Measurements from ENCODE around the gene ABHD2.

The ABHD2 gene

GRCh38 chr15:89099968-89100367 is 11.7 kb downstream of the ABHD2 start:
- Mint-ChIP-seq H3K36me3 (ENCODE audit: low read depth) (peaks cover 15% of the 10 kb centered on the region), H3K4me1 (ENCODE audit: low read depth) (peaks cover 19% of the 10 kb centered on the region), H3K27ac (no peak overlapping the region), H3K27me3 (ENCODE audit: low read depth) (no peaks in the 10 kb centered on the region), H3K9me3 (no peaks in the 10 kb centered on the region), H3K4me3 (no peak overlapping the region)
- no peak for DNase-seq (ENCODE audit: low spot score)

DNA sequence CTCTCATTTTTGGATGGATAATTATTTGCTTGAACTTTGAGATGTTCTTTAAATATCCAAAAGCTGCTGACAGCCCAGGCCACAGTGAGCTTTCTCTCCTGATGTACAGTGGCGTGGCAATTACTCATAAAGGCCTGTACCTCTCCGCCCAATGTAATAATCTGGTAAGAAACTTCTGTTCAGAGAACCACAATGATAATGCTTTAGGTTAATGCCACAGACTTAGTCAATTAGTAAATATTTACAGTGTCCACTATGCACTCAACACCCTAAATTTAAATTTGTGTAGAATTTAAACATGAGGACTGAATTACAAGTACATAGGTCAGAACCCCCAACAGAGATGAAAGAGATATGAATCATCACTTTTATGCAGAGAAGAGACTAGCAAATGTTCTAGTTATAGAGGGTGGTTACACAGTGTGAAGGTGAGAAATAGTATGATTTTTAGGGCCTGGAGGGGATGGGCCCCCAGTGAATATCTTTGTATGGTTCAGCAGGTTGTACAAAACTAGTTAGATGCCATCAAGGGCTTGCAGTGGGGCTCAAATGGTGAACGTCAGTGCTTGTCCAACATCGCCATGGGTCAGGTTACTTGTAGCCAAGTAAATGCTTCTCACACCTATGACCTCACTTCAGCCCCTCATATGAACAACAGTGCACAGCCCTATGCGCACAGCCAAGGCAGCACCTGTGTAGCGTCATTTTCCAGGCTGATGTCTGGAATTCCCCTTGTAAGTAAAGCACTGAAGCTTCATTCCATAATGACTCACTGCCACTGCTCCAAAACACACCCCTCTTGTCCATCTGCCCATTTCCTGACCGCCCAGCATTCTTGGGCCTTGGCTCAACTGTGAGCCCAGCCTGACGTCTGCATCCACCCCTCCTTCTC is 13.3 kb downstream of the ABHD2 start:
- no peaks in the 10 kb centered on the region for H3K27me3 Mint-ChIP-seq (ENCODE audit: low read depth)
- H3K27ac Mint-ChIP-seq = peak overlapping the region; percentile 22
- no peak overlapping the region for H3K4me3 Mint-ChIP-seq
- no peak for DNase-seq (ENCODE audit: low spot score)
- peaks cover 16% of the 10 kb centered on the region for H3K4me1 Mint-ChIP-seq (ENCODE audit: low read depth)
- H3K9me3 Mint-ChIP-seq = no peaks in the 10 kb centered on the region
- peaks cover 13% of the 10 kb centered on the region for H3K36me3 Mint-ChIP-seq (ENCODE audit: low read depth)

DNA sequence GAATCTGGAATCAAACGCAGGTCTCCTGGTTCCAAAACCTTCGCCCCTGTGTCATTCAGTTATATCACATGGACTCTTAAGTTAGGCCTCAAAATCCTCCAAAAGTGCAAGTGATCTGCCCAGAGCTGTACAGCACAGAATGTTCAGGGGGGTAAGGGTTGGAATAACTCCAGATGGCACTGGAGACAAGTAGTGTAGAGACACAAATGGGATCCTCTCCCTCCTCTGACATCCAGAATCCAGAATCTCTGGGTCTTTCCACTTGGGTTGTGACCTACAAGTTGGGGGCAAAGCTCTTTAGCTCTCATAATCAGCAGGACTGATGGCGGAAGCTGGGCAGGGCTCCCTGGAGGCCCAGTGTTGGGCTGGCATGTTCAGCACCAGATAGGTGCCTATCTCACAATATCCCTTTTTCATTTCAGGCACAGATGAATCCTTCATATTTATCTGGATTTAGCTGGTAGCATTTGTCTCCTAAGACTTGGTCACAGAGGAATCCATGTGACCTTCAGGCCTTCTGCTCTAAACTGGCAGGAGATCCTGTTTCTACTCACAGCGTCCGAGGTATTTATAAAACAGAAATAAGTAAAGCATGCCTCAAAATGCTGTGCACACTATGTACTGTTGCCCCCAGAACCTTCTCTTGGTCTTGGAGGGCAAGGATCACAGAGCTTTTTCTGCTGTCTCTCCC is 15.4 kb downstream of the ABHD2 start:
- DNase-seq (ENCODE audit: low spot score) = no peak
- Mint-ChIP-seq H3K27me3 (ENCODE audit: low read depth) (no peaks in the 10 kb centered on the region), H3K9me3 (no peaks in the 10 kb centered on the region), H3K4me3 (no peak overlapping the region), H3K36me3 (ENCODE audit: low read depth) (peaks cover 18% of the 10 kb centered on the region), H3K4me1 (ENCODE audit: low read depth) (peaks cover 22% of the 10 kb centered on the region), H3K27ac (no peak overlapping the region)

DNA sequence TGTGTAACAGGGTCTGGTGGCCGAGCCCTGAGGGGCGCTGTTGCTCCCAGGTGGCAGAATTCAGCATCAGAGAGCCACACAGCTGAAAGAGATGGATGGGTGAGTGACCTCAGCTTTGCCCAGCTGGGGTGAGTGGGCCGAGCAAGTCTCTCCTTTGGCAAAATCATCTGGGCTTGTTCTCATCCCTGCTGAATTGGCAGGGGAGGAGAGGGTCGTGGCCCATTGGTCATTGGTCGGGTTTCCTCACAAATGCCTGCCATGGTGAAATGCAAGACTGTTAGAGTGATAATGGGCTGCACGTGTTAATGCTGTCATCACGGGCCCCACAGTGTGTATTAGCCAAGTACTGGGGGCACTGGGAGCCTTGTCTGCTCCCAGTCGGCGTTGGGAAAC is 15.9 kb downstream of the ABHD2 start:
- Mint-ChIP-seq H3K27ac (no peak overlapping the region), H3K4me3 (no peak overlapping the region), H3K36me3 (ENCODE audit: low read depth) (peaks cover 18% of the 10 kb centered on the region), H3K4me1 (ENCODE audit: low read depth) (peaks cover 21% of the 10 kb centered on the region), H3K9me3 (no peaks in the 10 kb centered on the region), H3K27me3 (ENCODE audit: low read depth) (no peaks in the 10 kb centered on the region)
- no peak for DNase-seq (ENCODE audit: low spot score)

- Mint-ChIP-seq H3K4me3 (no peak overlapping the region), H3K27ac (no peak overlapping the region), H3K4me1 (ENCODE audit: low read depth) (peaks cover 18% of the 10 kb centered on the region), H3K36me3 (ENCODE audit: low read depth) (peaks cover 16% of the 10 kb centered on the region), H3K9me3 (no peaks in the 10 kb centered on the region), H3K27me3 (ENCODE audit: low read depth) (no peaks in the 10 kb centered on the region)
- no peak for DNase-seq (ENCODE audit: low spot score)
Observed at GRCh38 chr15:89105147-89105546, 16.9 kb downstream of the ABHD2 start.

DNA sequence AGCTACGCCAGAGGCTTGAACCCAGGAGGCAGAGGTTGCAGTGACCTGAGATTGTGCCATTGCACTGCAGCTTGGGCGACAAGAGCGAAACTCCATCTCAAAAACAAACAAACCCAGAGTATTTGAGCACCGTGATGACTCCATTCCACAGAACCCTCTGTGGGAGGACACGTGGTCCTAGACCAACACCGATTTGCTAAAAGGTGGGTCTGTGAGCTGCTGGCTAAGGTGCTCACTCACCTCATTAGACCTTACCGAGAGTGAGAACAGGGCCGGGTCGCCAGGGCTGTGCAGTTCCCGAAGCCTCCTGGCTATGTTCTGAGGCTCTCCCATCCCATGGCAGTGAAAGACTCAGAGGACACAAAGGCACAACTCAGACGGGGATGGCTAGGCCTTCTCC is 17.9 kb downstream of the ABHD2 start:
- Mint-ChIP-seq H3K4me1 (ENCODE audit: low read depth) (peaks cover 13% of the 10 kb centered on the region), H3K36me3 (ENCODE audit: low read depth) (peaks cover 13% of the 10 kb centered on the region), H3K4me3 (no peak overlapping the region), H3K27ac (no peak overlapping the region), H3K27me3 (ENCODE audit: low read depth) (no peaks in the 10 kb centered on the region), H3K9me3 (no peaks in the 10 kb centered on the region)
- DNase-seq (ENCODE audit: low spot score) = no peak

GRCh38 chr15:89107984-89108383 is 19.7 kb downstream of the ABHD2 start:
- Mint-ChIP-seq H3K36me3 (ENCODE audit: low read depth) (peaks cover 11% of the 10 kb centered on the region), H3K4me1 (ENCODE audit: low read depth) (peaks cover 14% of the 10 kb centered on the region), H3K27ac (no peak overlapping the region), H3K4me3 (no peak overlapping the region), H3K27me3 (ENCODE audit: low read depth) (no peaks in the 10 kb centered on the region), H3K9me3 (no peaks in the 10 kb centered on the region)
- DNase-seq (ENCODE audit: low spot score) = no peak

DNA sequence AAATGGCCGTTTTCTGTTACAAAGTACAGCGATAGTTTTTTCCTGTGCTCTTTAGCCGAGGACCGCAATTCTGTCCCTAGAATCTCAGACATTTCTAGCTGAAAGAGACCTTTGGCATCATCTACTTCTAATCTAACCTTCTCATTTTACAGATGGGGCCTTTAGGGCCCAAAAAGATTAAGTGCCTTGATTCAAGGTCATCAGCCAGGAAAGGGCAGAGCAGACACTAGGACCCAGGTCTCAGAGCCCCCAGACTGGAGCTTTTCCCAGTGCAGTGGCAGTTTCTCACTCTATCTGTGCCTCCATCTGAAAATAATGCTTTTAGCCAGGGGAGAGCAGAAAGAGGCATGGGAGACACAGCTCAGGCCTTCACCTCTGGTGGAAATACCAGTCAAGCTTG is 20.6 kb downstream of the ABHD2 start:
- Mint-ChIP-seq H3K27me3 (ENCODE audit: low read depth) (no peaks in the 10 kb centered on the region), H3K36me3 (ENCODE audit: low read depth) (peaks cover 11% of the 10 kb centered on the region), H3K4me1 (ENCODE audit: low read depth) (peaks cover 14% of the 10 kb centered on the region), H3K27ac (no peak overlapping the region), H3K4me3 (no peak overlapping the region), H3K9me3 (no peaks in the 10 kb centered on the region)
- DNase-seq (ENCODE audit: low spot score) = no peak

GRCh38 chr15:89109238-89109637 is 21.0 kb downstream of the ABHD2 start:
- Mint-ChIP-seq H3K27me3 (ENCODE audit: low read depth) (no peaks in the 10 kb centered on the region), H3K27ac (no peak overlapping the region), H3K4me1 (ENCODE audit: low read depth) (peaks cover 14% of the 10 kb centered on the region), H3K36me3 (ENCODE audit: low read depth) (peaks cover 8% of the 10 kb centered on the region), H3K9me3 (no peaks in the 10 kb centered on the region), H3K4me3 (no peak overlapping the region)
- DNase-seq (ENCODE audit: low spot score) = no peak

GRCh38 chr15:89110060-89110459 is 21.8 kb downstream of the ABHD2 start:
- Mint-ChIP-seq H3K27me3 (ENCODE audit: low read depth) (no peaks in the 10 kb centered on the region), H3K4me3 (no peak overlapping the region), H3K9me3 (no peaks in the 10 kb centered on the region), H3K27ac (no peak overlapping the region), H3K4me1 (ENCODE audit: low read depth) (peaks cover 16% of the 10 kb centered on the region), H3K36me3 (ENCODE audit: low read depth) (peaks cover 9% of the 10 kb centered on the region)
- no peak for DNase-seq (ENCODE audit: low spot score)

- H3K27ac Mint-ChIP-seq = no peak overlapping the region
- H3K4me3 Mint-ChIP-seq = no peak overlapping the region
- H3K36me3 Mint-ChIP-seq (ENCODE audit: low read depth) = peaks cover 16% of the 10 kb centered on the region
- H3K9me3 Mint-ChIP-seq = no peaks in the 10 kb centered on the region
- no peak for DNase-seq (ENCODE audit: low spot score)
- peaks cover 16% of the 10 kb centered on the region for H3K4me1 Mint-ChIP-seq (ENCODE audit: low read depth)
- H3K27me3 Mint-ChIP-seq (ENCODE audit: low read depth) = no peaks in the 10 kb centered on the region
Observed at GRCh38 chr15:89111352-89111751, 23.1 kb downstream of the ABHD2 start.

DNA sequence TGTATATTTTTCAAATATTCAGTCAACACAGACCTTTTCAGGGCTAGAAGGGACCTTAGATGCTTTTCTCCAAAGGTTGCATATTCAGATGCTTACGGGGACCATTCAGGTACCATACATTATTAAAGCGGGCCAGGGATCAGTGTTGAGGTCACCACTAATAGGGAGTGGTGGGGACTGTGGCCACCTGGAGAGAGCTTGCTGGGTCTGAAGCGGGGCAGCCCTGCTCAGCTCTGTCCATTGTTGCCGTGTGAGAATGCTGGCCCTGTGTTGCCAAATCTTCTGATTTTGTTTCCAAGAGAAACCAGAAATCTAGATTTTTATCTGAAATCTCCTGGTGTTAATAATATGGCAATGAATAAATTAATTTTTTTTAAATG is 23.7 kb downstream of the ABHD2 start:
- no peak for DNase-seq (ENCODE audit: low spot score)
- H3K4me3 Mint-ChIP-seq = no peak overlapping the region
- H3K36me3 Mint-ChIP-seq (ENCODE audit: low read depth) = peaks cover 19% of the 10 kb centered on the region
- no peaks in the 10 kb centered on the region for H3K27me3 Mint-ChIP-seq (ENCODE audit: low read depth)
- no peak overlapping the region for H3K27ac Mint-ChIP-seq
- H3K4me1 Mint-ChIP-seq (ENCODE audit: low read depth) = peaks cover 14% of the 10 kb centered on the region
- no peaks in the 10 kb centered on the region for H3K9me3 Mint-ChIP-seq

GRCh38 chr15:89112341-89112971 is 24.2 kb downstream of the ABHD2 start:
- Mint-ChIP-seq H3K9me3 (no peaks in the 10 kb centered on the region), H3K4me1 (ENCODE audit: low read depth) (peaks cover 10% of the 10 kb centered on the region), H3K27me3 (ENCODE audit: low read depth) (no peaks in the 10 kb centered on the region), H3K27ac (peak overlapping the region; percentile 21), H3K4me3 (no peak overlapping the region), H3K36me3 (ENCODE audit: low read depth) (peaks cover 19% of the 10 kb centered on the region)
- DNase-seq (ENCODE audit: low spot score) = no peak

GRCh38 chr15:89113296-89114024 is 25.2 kb downstream of the ABHD2 start:
- Mint-ChIP-seq H3K27me3 (ENCODE audit: low read depth) (no peaks in the 10 kb centered on the region), H3K4me1 (ENCODE audit: low read depth) (peaks cover 10% of the 10 kb centered on the region), H3K36me3 (ENCODE audit: low read depth) (peaks cover 22% of the 10 kb centered on the region), H3K9me3 (no peaks in the 10 kb centered on the region), H3K4me3 (no peak overlapping the region), H3K27ac (no peak overlapping the region)
- no peak for DNase-seq (ENCODE audit: low spot score)

Measured in T-helper 2 cell treated with Interferon-gamma antibody and Interleukin-4, amounts not matched to agents 5 μg/mL and 100 μg/mL, for 36 hours (primary cell).